ENCODE results near the gene TCF7L2.

The TCF7L2 gene

DNA sequence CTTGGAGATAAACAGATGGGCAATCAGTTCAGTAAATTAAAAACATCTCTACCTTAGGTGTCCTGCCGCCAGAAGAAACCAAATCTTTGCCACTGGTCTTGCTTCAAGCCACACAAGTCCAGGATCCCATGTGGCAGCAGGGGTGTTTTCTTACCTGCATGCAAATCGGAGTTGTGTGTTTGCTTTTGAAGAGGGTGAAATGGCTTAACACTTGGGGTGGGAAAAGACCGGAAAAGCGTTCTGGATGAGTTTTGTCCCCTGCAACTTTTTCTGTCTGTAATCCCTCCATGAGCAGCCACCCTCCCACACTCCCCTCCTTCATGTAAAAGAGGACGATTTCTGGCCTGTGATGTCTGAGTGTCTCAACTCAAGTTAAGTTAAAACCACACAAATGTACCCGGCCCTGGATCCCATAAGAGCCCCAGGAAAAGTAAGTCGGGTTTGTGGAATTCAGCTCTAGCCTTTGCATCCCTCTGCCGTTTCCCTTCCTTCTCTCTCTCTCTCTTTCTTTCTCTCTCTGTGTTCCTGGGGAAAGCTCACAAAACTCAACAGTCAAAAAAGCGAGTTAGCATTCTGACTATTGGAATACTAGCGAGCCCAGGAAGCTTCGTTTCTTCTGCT is 178.5 kb downstream of the TCF7L2 start:
- DNase-seq: no peak

DNA sequence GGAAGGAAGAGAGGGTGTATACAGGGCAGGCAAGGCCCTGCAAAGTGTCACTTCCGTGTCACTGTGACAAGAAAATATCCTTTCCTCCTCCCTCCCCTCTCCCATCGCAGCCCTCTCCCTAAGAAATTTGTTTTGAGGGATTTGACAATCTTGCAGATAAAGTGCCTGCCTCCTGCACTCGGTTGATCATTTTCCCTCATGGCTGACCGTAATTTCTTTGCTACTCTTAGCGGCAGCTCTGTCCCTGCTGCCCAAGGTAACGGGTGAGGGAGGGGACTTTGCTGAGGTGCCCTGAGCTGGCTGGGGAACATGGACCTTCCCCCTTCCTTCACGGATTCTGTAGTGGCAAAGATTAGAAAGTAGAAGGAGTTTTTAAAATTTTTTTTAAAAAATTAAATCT is 179.1 kb downstream of the TCF7L2 start:
- no peak for DNase-seq

DNA sequence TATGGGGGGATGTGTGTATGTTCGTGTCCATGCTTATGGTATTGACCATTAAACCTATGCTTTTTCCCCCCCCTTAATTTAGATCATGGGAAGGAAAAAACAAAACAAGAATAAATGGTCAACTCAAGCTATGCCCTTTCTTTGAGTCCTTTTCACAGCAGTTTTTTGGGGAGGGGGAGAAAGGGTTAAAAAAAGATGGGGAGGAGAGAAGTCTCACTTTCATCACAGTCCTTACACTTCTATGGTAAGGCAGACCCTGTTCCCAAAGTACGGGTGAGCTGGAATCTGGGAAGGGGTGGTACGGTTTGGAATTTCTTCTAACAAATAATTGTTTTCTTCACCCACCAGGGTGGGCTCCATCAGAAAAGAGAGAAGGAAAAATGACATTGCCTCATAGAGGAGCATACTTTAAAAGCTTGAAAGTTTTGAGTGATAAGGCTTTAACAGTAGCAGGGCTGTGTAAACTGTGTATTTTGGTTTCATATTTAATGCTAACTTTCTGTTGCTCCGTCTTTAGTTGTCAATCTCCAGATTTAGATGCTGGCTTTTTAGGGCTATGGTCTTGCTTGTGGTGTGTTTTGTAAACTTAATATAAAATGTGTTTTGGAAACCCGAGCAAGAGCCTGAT is 180.1 kb downstream of the TCF7L2 start:
- DNase-seq: no peak

DNA sequence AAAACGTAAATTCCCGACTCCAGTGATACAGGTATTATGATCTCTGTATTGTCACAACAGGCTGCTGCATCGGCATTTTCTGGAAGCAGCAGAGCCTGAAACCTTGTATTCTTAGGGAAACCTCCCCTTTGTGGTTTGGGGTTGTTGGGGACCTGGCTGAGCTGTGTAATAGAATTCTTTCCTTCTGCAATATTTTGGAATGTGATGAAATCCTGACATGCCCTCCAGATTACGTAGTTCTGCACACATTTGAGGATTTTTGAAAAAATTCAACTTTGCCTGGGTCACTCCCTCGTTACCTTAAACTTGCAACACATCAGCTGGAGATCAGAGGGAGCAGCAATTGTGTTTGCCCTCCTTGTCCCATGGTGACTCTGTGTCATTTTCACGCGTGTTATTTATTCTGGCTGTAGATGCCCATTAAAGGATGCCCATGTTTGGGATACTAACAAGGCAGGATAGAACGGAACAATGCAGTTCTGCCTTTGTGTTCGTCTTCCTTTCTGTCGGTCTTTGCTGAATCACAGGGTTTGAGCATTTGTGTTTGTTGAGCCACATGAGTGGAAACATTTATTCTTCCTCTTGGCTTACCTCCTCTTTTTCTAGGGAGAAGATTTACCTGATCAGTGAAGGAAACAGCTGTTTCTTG is 181.7 kb downstream of the TCF7L2 start:
- DNase-seq: no peak

DNA sequence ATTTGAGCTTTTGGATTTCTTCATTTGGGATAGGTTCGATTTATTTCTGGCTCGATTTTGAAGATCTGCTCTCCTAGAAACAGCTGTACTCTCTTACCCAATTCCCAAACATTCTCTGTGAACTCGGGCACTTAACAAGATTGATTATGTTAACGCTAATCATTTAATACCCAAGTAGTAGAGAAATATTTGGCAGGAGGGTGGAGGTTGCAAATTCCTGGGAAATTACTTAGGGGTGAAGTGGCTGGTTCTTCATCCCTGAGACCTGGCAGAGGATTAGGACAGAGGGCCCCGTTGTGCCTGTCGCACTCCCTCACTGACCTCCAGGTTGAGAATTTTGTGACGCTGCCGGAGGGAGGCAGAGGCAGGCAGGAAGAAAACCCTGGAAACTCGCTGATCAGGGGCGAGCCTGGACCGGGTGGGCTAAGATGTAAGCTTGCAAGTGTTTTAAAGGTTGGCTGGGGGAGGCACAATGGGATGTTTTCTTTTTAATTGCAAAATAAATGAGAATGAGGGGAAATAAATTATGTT is 182.6 kb downstream of the TCF7L2 start:
- DNase-seq: no peak

DNA sequence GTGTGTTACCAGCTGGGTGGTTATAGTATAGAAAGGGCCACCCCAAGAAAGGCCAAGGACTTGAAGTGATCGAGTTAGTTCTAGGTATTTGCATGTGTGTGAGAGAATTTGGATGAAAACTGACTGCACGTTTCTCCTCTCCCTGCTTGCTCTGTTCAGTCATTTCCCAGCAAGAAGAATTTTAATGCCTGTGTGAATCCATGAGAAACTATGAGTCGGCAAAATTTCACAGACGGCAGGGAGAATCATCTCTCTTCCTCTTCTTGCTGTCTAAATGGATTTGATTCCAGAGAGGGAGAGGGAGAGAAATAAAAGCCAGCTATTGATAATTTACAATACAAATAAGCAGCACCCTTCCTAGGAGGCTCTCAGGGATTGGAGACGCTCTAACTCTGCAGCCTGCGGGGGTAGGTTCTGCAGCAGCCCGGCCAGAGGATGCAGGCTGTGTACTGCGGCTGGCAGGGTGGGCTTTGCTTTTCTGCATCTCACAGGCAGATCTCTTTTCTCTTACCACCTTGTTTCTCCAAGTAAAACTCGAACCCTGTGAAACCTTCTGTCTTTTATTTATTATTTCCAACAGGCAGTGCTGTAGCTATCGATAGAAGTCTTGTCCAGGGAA is 183.6 kb downstream of the TCF7L2 start:
- peak; percentile 23 for DNase-seq

DNA sequence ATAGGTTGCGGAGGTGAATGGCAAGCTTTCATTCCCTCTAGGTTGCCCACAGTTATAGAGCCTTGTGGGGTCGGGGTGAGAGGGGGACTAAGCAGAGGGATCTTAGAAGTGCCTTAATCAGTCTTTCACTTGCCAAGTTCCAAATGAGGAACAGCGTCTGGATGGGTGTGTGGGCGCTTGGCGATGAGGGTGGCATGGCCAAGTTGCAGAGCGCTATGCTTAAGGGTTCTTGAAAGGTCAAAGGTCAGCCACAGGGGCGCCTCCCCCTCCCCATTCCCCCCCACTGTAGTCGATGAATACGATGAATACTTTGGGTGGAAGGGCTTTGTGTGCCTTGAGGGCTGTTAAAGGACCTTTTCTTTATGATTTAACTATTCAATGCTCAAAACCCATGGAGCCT is 185.0 kb downstream of the TCF7L2 start:
- no peak for DNase-seq

DNA sequence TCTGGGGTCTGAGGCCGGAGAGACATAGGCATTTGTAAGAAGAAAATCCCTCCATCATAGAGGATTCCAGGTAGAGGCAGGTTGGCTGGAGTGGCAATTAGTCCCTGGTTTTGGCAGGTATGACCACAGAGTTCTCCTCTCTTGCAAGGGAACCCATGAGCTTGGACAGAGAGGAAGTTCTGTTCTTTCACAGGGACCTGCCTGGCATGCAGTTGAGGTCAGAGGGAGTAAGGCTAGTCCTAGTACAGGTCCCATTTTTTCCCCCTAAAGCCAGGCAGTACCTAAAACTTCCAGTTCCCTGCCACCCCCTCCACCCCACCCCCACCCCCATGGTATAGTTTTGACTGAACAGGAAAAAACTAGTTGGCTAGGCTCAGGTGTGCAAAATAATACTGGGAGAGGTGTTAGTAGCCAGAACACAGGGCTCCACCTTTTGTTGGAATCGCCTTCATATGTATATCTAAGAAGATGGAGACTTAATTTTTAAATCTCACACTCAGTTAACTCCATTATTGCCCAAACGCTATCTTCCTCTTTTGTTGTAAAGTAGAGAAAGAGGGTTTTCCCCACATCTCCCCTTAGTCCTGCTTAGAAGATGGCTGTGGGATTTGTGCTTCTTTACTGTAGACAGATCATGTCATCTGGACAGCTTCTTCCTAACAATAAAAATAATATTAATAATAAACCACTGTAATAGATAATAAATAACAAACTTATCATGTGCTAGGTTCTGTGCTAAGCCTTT is 188.1 kb downstream of the TCF7L2 start:
- no peak for DNase-seq

DNA sequence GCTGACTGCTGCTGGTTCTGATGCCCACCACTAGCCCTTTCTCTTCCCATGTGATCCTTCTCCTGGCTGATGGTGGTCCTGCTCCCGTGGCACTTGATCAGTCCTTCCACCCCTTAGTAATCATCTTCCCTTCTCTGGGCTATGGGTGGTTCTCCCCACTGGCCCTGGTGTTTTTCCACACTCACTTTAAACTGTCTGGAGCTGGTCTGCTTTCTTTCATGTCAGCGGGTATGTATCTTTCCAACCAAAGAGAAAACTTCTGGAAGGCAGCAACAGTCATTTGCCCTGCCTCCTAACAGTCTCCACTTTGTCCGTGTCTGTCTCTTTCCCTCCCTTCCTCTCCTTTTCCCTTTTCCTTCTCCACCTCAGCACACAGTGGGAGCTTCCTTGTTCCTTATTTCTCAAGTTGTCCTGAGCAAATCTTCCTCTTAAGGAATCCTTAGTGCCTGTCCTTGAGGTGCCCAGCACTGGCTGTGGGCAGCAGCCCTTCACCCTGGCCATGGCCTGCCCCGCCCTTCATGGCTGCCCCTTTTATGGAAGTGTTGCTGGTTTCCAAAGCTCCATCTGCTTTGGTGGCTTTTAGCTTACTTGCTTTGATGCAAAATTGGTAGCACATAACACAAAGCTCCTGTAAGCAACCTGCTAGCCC is 189.0 kb downstream of the TCF7L2 start:
- no peak for DNase-seq

DNA sequence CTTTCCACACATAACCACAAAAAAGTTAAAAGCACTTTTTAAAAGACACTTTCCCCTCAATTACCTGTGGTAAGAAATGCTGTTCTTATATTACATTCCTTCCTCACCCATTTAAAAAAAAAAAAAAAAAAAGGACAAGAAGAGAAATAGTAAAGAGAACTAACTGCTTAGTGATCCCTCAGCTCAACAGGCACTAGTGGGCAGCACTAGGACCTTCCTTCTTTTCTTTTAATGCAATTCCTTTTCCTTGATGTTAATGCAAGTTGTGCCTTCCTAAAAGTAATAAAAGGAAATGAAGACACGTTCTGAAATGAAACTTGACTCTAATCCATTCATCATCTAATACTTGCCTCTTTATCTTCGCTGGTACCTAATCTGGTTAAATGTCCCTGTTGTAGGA is 189.7 kb downstream of the TCF7L2 start:
- peak; percentile 27 for DNase-seq

DNA sequence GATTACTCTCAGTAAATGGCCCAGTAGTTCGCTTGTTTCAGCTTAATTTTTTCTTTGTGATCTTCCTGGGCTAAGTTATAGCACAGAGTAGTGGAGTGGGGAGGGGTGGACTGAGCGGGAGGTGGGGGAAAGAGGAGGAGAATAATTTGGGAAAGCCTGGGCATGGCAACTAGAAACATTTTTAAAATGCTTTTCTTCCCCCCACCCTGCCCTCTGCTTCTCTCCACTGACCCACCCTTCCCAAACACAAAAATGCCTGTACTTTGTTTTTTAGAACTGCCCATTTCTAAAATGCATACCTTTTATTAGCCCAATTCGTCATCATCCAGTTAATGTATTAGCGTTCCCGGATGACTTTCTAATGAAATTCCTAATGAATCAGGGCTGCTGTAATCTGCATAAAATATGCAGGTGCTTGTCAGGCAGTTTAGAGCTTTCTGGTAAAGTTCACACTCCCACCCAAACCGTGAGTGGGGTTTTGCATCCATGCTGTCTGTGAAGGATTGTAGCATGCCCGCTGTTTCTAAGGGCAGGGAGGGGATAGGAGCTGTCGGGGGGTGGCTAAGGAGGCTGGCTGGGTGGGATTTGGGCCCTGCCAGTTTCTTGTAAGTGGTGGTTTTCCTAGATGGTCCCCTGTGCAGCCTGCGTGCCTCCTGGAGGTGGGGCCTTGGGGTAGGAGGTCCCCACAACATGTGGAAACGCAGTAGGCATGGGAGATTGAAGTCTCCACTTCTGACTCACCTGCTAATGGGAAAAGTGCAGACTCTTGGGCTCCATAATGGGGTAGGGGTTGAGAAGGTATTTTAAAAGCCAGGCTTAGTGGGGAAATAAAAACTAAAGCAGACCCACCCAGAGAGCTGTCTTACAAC is 190.3 kb downstream of the TCF7L2 start:
- no peak for DNase-seq

DNA sequence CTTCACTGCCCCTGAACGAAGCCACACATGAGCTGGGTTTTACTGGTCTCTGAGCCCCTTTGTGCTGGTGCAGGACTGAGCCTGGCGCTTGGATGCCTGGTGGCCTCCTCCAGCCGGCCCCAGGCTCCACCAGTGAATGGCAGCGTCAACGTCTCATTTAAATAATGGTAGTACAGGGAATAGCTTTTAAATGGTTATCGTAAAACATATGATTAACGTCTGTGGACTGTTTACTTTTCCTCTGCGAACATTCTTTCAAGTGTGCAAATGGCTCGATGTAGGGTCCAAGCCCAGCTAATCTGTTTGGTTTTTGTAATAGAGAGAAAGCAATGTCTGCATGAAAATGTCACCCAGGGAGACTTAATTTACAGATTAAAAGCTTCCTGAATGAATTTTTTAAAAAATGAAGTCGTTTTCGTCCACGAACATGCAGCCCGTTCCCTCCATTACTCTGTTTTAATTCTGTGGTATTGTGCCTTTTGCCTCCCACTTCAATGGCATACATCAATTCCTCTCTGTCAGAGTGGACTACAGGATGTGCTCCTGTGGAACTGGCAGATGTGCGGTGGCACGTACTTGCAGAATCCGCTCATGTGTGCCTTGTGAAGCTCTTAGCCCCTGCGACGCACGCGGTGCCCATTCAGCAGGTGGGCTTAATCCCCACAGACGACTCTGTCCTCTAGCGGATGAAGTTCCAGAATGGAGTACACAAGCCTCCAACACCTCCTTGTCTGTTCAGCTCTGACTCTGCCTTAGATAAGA is 192.7 kb downstream of the TCF7L2 start:
- no peak for DNase-seq

DNA sequence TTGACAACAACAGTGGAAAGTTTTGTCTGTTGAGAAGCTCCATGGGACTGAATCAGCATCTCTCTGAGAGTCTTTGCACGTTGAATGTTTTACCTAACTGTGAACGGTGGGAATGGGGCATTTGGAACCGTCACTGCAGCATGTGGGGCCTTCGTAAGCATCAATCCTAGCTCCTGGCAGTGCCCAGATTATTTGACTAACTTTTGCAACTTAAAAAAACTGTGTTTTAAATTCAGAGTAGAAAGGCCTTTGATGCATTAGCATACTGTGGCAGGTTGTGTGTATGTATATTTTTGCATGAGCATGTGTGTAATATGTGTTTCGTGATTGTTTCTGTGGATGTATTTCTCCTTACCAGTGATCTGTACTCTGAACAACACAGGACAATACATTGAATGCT is 194.5 kb downstream of the TCF7L2 start:
- no peak for DNase-seq

DNA sequence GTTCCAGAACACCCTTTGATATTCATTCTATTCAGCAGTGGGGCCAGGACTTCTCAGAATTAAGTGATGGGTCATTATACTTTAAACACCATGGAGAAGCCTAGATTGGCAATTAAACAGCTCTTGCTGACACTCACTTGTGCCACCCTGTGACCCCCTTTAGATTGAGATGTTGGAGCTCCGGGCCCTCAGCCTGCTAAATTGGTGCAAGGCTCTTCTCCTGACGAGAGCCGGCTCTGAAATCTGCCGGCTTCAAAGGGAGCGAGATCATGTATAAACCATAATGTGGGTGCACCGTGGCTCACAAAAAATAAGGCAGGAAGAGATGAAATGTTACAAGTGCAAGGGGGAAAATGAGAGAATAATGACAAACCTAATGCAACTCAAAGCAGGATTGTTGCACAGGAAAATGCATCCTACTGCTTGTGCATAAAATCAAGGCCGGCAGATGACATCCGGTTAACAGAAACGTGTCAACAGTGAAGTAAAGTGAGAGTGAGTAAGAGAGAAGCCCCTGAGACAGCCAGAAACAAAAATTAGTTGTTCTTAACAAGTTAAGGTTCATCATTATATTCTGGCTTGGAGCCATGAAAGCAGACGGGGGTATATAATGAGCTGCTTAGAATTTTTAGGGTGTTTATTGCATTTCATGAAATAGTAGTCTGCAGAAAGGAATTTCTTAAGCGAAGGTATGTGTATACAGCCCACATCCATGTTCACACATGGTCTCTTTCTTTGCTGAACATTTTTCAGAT is 198.2 kb downstream of the TCF7L2 start:
- no peak for DNase-seq

DNA sequence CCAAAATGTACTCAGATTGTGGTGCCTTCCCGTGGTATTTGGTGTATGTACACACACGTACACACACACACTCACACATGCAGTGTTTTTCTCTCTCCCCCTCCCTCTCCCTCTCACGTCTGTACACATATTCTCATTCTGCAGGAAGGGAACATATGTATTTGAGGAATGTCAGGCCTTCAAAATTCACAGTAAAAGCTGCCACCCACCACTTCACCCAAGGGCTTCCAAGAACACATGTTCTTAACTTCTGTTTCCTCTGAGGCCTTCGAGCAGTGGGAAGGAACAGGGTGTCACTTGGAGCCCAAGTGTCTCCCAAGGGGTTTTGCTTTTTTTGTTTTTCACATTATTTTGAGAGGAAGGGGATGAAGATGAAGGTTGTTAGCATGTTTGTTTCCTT is 198.9 kb downstream of the TCF7L2 start:
- no peak for DNase-seq

DNA sequence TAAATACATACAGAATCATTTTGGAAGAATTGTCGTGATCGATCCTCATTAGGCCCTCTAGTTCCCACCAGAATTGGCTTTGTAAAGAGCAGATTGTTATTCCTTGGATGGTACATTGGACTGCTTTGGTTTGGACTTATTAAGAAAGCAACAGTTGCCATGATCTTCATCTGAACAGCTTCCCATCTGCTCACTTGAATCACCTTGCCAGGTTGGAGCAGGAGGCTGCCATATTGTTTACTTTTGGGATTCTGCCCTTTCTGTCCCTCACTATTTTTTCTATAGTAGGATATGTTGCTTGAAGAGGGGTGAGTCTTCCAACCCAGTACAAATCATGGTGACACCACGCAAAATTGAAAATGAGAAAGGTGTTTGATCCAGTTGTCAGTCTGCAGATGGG is 199.6 kb downstream of the TCF7L2 start:
- DNase-seq: no peak

DNA sequence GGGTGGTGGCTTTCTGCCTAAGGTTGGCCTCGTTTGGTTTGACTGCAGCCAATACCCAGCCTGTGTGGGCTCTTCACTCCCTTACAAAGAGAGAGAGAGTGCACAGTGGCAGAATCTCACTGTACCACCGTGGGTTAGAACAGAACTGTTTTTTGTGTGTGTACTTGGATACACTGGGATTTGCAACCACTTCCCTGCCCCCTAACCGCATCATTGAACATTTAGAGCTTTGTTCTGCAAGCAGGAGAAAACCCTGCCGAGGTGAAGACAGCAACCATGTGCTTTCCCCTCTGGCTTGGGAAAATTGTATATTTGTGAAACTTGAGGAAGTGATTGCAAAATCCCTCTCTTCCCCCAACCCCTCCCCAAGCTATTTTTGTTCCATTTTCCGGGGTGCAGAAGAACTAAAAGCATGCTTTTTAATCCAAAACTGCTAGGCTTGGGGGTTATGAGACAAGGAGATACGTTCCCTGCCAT is 201.2 kb downstream of the TCF7L2 start:
- DNase-seq: no peak

DNA sequence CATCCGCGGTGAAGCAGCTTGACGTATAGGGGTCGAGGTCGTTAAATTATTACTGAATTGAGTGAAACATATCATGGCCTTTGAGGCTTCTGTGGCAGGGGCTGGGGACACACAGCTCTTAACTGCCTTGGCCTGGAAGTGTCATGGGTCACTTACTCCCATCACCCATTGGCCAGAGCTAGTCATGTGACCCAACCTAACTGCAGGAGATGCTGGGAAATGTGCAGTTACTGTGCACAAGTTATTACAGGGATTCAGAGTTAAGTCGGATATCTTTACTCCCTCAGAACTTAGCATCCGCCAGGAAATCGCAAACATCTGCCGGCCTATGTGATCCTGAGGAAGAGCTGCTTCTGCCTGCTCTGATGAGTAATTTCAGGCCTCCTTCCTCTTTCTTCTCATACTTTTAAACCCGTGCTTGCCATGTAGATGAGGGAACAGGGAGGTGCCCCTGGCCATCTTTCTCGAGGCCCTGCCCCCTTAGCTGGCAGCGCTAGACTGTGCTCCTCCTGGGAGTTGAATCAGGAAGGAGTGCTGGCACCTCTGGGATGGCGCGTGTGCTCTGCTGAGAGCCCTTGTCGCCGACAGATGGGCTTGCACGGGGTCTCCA is 203.6 kb downstream of the TCF7L2 start:
- no peak for DNase-seq

DNA sequence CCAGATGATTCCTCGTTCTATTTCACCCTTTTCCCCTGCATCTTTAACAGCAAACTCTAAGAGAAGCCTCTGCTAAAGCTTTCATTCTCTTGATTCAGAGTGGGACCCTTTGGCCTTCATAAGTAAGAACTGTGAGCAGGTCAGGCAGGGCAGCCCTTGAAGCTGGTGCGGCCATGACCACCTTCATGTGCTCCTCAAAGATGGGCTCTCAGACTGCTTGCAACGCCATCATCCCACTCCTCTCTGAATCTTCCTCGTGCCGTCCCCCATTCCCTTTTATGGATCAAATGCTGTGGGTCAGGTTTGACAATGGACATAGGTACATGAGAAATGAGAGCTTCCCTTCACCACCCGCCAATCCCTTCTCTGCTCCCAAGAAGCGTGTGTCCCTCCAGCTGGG is 207.4 kb downstream of the TCF7L2 start:
- DNase-seq: no peak

Measured in hematopoietic multipotent progenitor cell treated with erythropoietin and hydrocortisone succinate and interleukin-3 and kit ligand, for 4 days (in vitro differentiated cells).